Measurements from ENCODE around the gene GRIN2A. TPM values are rescaled to one million over a fixed set of nuclear protein-coding genes. Genes with fewer than 3 reads are reported as not detected.

Gene GRIN2A
- total RNA-seq, 2 experiments from 2014 or later, result not detected

- H3K36me3 Mint-ChIP-seq (ENCODE audit: low read depth), result no peaks in the 10 kb centered on the region
- H3K27ac Mint-ChIP-seq, result no peak overlapping the region
- no peaks in the 10 kb centered on the region for H3K9me3 Mint-ChIP-seq
- no peak overlapping the region for H3K4me3 Mint-ChIP-seq
- POLR2A ChIA-PET, result no interaction called here
- no peak for DNase-seq
- H3K4me1 Mint-ChIP-seq, result peaks cover 6% of the 10 kb centered on the region
- peaks cover 22% of the 10 kb centered on the region for H3K27me3 Mint-ChIP-seq
- CTCF ChIA-PET, result no interaction called here
These were observed 4.1 kb downstream of the GRIN2A start for GRCh38 chr16:10178080-10178479.

GRCh38 chr16:10172848-10173655, 9.2 kb downstream of the GRIN2A start:
- H3K4me1 Mint-ChIP-seq, result no peaks in the 10 kb centered on the region
- no peak for DNase-seq
- H3K27me3 Mint-ChIP-seq, result peaks cover 11% of the 10 kb centered on the region
- POLR2A ChIA-PET, result no interaction called here
- H3K4me3 Mint-ChIP-seq, result no peak overlapping the region
- CTCF ChIA-PET, result no interaction called here
- no peaks in the 10 kb centered on the region for H3K9me3 Mint-ChIP-seq
- H3K36me3 Mint-ChIP-seq (ENCODE audit: low read depth), result no peaks in the 10 kb centered on the region
- H3K27ac Mint-ChIP-seq, result no peak overlapping the region

GRCh38 chr16:10171221-10171620, 11.0 kb downstream of the GRIN2A start:
- Mint-ChIP-seq H3K27ac (no peak overlapping the region), H3K4me1 (no peaks in the 10 kb centered on the region), H3K9me3 (no peaks in the 10 kb centered on the region), H3K27me3 (peaks cover 17% of the 10 kb centered on the region), H3K4me3 (no peak overlapping the region), H3K36me3 (ENCODE audit: low read depth) (no peaks in the 10 kb centered on the region)
- no peak for DNase-seq
- POLR2A ChIA-PET, result no interaction called here
- CTCF ChIA-PET, result no interaction called here

- no peaks in the 10 kb centered on the region for H3K36me3 Mint-ChIP-seq (ENCODE audit: low read depth)
- H3K9me3 Mint-ChIP-seq, result no peaks in the 10 kb centered on the region
- H3K27ac Mint-ChIP-seq, result no peak overlapping the region
- ChIA-PET CTCF (no interaction called here), POLR2A (no interaction called here)
- no peak for DNase-seq
- no peaks in the 10 kb centered on the region for H3K4me1 Mint-ChIP-seq
- H3K27me3 Mint-ChIP-seq, result peaks cover 17% of the 10 kb centered on the region
- no peak overlapping the region for H3K4me3 Mint-ChIP-seq
These were observed 12.3 kb downstream of the GRIN2A start for GRCh38 chr16:10169904-10170410.

GRCh38 chr16:10169031-10169430, 13.2 kb downstream of the GRIN2A start:
- H3K9me3 Mint-ChIP-seq, result no peaks in the 10 kb centered on the region
- DNase-seq, result no peak
- CTCF ChIA-PET, result no interaction called here
- peaks cover 17% of the 10 kb centered on the region for H3K27me3 Mint-ChIP-seq
- no peaks in the 10 kb centered on the region for H3K36me3 Mint-ChIP-seq (ENCODE audit: low read depth)
- H3K4me1 Mint-ChIP-seq, result no peaks in the 10 kb centered on the region
- H3K27ac Mint-ChIP-seq, result no peak overlapping the region
- H3K4me3 Mint-ChIP-seq, result no peak overlapping the region
- POLR2A ChIA-PET, result no interaction called here

- no peaks in the 10 kb centered on the region for H3K9me3 Mint-ChIP-seq
- DNase-seq, result no peak
- H3K27me3 Mint-ChIP-seq, result peaks cover 13% of the 10 kb centered on the region
- no peak overlapping the region for H3K4me3 Mint-ChIP-seq
- ChIA-PET POLR2A (no interaction called here), CTCF (no interaction called here)
- H3K27ac Mint-ChIP-seq, result no peak overlapping the region
- no peaks in the 10 kb centered on the region for H3K4me1 Mint-ChIP-seq
- H3K36me3 Mint-ChIP-seq (ENCODE audit: low read depth), result no peaks in the 10 kb centered on the region
These were observed 14.0 kb downstream of the GRIN2A start for GRCh38 chr16:10168258-10168657.

GRCh38 chr16:10165643-10166042, 16.6 kb downstream of the GRIN2A start:
- Mint-ChIP-seq H3K4me3 (no peak overlapping the region), H3K27ac (no peak overlapping the region)
- no peak for DNase-seq

GRCh38 chr16:10162981-10163380, 19.2 kb downstream of the GRIN2A start:
- Mint-ChIP-seq H3K4me1 (no peaks in the 10 kb centered on the region), H3K27ac (no peak overlapping the region), H3K36me3 (ENCODE audit: low read depth) (no peaks in the 10 kb centered on the region), H3K9me3 (no peaks in the 10 kb centered on the region), H3K27me3 (peaks cover 9% of the 10 kb centered on the region), H3K4me3 (no peak overlapping the region)
- POLR2A ChIA-PET, result no interaction called here
- CTCF ChIA-PET, result interaction anchor here (1.1 kb wide), 1 partner anchor 33 kb away, joined by 4 read pairs; no protein-coding TSS in a partner anchor
- no peak for DNase-seq

More at GRCh38 chr16:10165643-10166042, 16.6 kb downstream of the GRIN2A start:
- Mint-ChIP-seq H3K27me3 (peaks cover 11% of the 10 kb centered on the region), H3K36me3 (ENCODE audit: low read depth) (no peaks in the 10 kb centered on the region), H3K9me3 (no peaks in the 10 kb centered on the region), H3K4me1 (no peaks in the 10 kb centered on the region)
- ChIA-PET CTCF (no interaction called here), POLR2A (no interaction called here)

- no peak for DNase-seq
- H3K27ac Mint-ChIP-seq, result no peak overlapping the region
- POLR2A ChIA-PET, result no interaction called here
- no peaks in the 10 kb centered on the region for H3K9me3 Mint-ChIP-seq
- no peaks in the 10 kb centered on the region for H3K27me3 Mint-ChIP-seq
- H3K4me3 Mint-ChIP-seq, result no peak overlapping the region
- CTCF ChIA-PET, result no interaction called here
- H3K36me3 Mint-ChIP-seq (ENCODE audit: low read depth), result no peaks in the 10 kb centered on the region
- no peaks in the 10 kb centered on the region for H3K4me1 Mint-ChIP-seq
These were observed 26.1 kb downstream of the GRIN2A start for GRCh38 chr16:10156099-10156498.

GRCh38 chr16:10154389-10154788, 27.8 kb downstream of the GRIN2A start:
- H3K27me3 Mint-ChIP-seq, result no peaks in the 10 kb centered on the region

GRCh38 chr16:10153985-10154384, 28.2 kb downstream of the GRIN2A start:
- Mint-ChIP-seq H3K4me3 (no peak overlapping the region), H3K27ac (no peak overlapping the region), H3K9me3 (no peaks in the 10 kb centered on the region), H3K27me3 (no peaks in the 10 kb centered on the region), H3K4me1 (no peaks in the 10 kb centered on the region), H3K36me3 (ENCODE audit: low read depth) (no peaks in the 10 kb centered on the region)
- POLR2A ChIA-PET, result no interaction called here
- DNase-seq, result no peak
- CTCF ChIA-PET, result no interaction called here

More at GRCh38 chr16:10154389-10154788, 27.8 kb downstream of the GRIN2A start:
- Mint-ChIP-seq H3K9me3 (no peaks in the 10 kb centered on the region), H3K4me1 (no peaks in the 10 kb centered on the region), H3K4me3 (no peak overlapping the region), H3K36me3 (ENCODE audit: low read depth) (no peaks in the 10 kb centered on the region), H3K27ac (no peak overlapping the region)
- CTCF ChIA-PET, result no interaction called here
- POLR2A ChIA-PET, result no interaction called here
- DNase-seq, result no peak

GRCh38 chr16:10151718-10152117, 30.5 kb downstream of the GRIN2A start:
- no peak for DNase-seq
- H3K27me3 Mint-ChIP-seq, result no peaks in the 10 kb centered on the region
- no peak overlapping the region for H3K4me3 Mint-ChIP-seq
- no peaks in the 10 kb centered on the region for H3K4me1 Mint-ChIP-seq
- no peaks in the 10 kb centered on the region for H3K36me3 Mint-ChIP-seq (ENCODE audit: low read depth)
- H3K9me3 Mint-ChIP-seq, result no peaks in the 10 kb centered on the region
- ChIA-PET CTCF (no interaction called here), POLR2A (no interaction called here)
- H3K27ac Mint-ChIP-seq, result no peak overlapping the region

- no peak overlapping the region for H3K4me3 Mint-ChIP-seq
- H3K9me3 Mint-ChIP-seq, result no peaks in the 10 kb centered on the region
- no peaks in the 10 kb centered on the region for H3K27me3 Mint-ChIP-seq
- no peak for DNase-seq
- H3K36me3 Mint-ChIP-seq (ENCODE audit: low read depth), result no peaks in the 10 kb centered on the region
- ChIA-PET CTCF (no interaction called here), POLR2A (no interaction called here)
- no peaks in the 10 kb centered on the region for H3K4me1 Mint-ChIP-seq
- H3K27ac Mint-ChIP-seq, result no peak overlapping the region
These were observed 31.3 kb downstream of the GRIN2A start for GRCh38 chr16:10150906-10151305.

GRCh38 chr16:10145542-10146035, 36.6 kb downstream of the GRIN2A start:
- ChIA-PET POLR2A (no interaction called here), CTCF (no interaction called here)
- Mint-ChIP-seq H3K9me3 (no peaks in the 10 kb centered on the region), H3K36me3 (ENCODE audit: low read depth) (no peaks in the 10 kb centered on the region), H3K4me1 (no peaks in the 10 kb centered on the region), H3K27me3 (no peaks in the 10 kb centered on the region), H3K4me3 (no peak overlapping the region), H3K27ac (no peak overlapping the region)
- DNase-seq, result no peak

Measured in activated CD4-positive, alpha-beta T cell treated with anti-CD3 and anti-CD28 coated beads, Interleukin-2, amount 10 ng/mL, durations not matched to agents 7 days and 5 days (primary cell).